Osteoblast (primary cell): ENCODE measurements around the gene C2CD2. TPM values are rescaled to one million over a fixed set of nuclear protein-coding genes. Genes with fewer than 3 reads are reported as not detected.

Experiments
- DNase-seq: peaks from one replicate; pipeline ENCODE4 v3.0.0; 2011; ENCODE audit warnings: low spot score, mixed read lengths; ENCODE audit not compliant: insufficient read length; ENCODE audit errors: missing footprints
- H2AFZ ChIP-seq: 2 replicates; pipeline ENCODE4 v1.6.0; 2011; ENCODE audit warnings: mild to moderate bottlenecking, low read length
- H3K27ac ChIP-seq: 2 replicates; pipeline ENCODE4 v1.5.1; 2011; ENCODE audit warnings: mild to moderate bottlenecking, low read depth, low read length, moderate library complexity
- H3K27me3 ChIP-seq: 2 replicates; pipeline ENCODE4 v1.6.0; 2012; ENCODE audit warnings: mild to moderate bottlenecking, control low read depth, inconsistent platforms, low read length, moderate library complexity; ENCODE audit not compliant: insufficient read depth
- H3K36me3 ChIP-seq: 2 replicates; pipeline ENCODE4 v1.5.1; 2011; ENCODE audit warnings: mild to moderate bottlenecking, low read length, control low read depth, moderate library complexity; ENCODE audit not compliant: insufficient read depth
- H3K4me1 ChIP-seq: 2 replicates; pipeline ENCODE4 v1.5.1; 2011; ENCODE audit warnings: mild to moderate bottlenecking, low read length, control low read depth, moderate library complexity; ENCODE audit not compliant: insufficient read depth
- H3K4me2 ChIP-seq: 2 replicates; pipeline ENCODE4 v1.6.0; 2011; ENCODE audit warnings: mild to moderate bottlenecking, low read length; ENCODE audit not compliant: insufficient read depth
- H3K4me3 ChIP-seq: fragments of 200-600 bp; sonication (generic); 3 replicates; pipeline ENCODE4 v1.5.1; 2012; ENCODE audit warnings: mild to moderate bottlenecking, low read length, inconsistent platforms; ENCODE audit not compliant: insufficient read depth
- H3K79me2 ChIP-seq: 2 replicates; pipeline ENCODE4 v1.6.0; 2012; ENCODE audit warnings: mild to moderate bottlenecking, low read length, control low read depth, inconsistent platforms; ENCODE audit not compliant: insufficient read depth
- H3K9me3 ChIP-seq: 2 replicates; pipeline ENCODE4 v1.5.1; 2011; ENCODE audit warnings: low read depth, low read length, control low read depth
- H4K20me1 ChIP-seq: 2 replicates; pipeline ENCODE4 v1.6.0; 2012; ENCODE audit warnings: mild to moderate bottlenecking, low read length, control low read depth; ENCODE audit not compliant: insufficient read depth
- CTCF ChIP-seq: IDR thresholded peaks from 2 replicates; pipeline ENCODE4 v1.5.1; 2011; ENCODE audit warnings: mild to moderate bottlenecking, low read depth, low read length, moderate library complexity; ENCODE audit errors: extremely low read depth
- total RNA-seq: library from RNA; depleted of rRNA; stranded (reverse); fragments of >200 nt; gene quantifications from 2 replicates; pipeline ENCODE4 v1.2.3, GENCODE V29; 2012

C2CD2 gene
- total RNA-seq, 1 donor: 40.9 TPM

- Histone ChIP-seq H2AFZ (no peak overlapping the region), H3K27ac (peak overlapping the region; percentile 99), H3K4me3 (peak overlapping the region; percentile 63), H3K27me3 (no peaks in the 10 kb centered on the region), H3K4me2 (peak overlapping the region; percentile 88), H3K9me3 (no peaks in the 10 kb centered on the region), H3K79me2 (peaks cover 36% of the 10 kb centered on the region), H3K4me1 (peaks cover 53% of the 10 kb centered on the region), H4K20me1 (no peaks in the 10 kb centered on the region), H3K36me3 (peaks cover 3% of the 10 kb centered on the region)
- DNase-seq: no peak
- no peak for TF ChIP-seq CTCF
Observed at GRCh38 chr21:41925767-41926116, 28.1 kb downstream of the C2CD2 start.

GRCh38 chr21:41924368-41924754 lies 29.5 kb downstream of the C2CD2 start:
- H3K27me3 ChIP-seq: no peaks in the 10 kb centered on the region
- no peaks in the 10 kb centered on the region for H3K9me3 ChIP-seq
- peak overlapping the region; percentile 81 for H3K4me2 ChIP-seq
- H4K20me1 ChIP-seq: no peaks in the 10 kb centered on the region
- peak; percentile 85 for DNase-seq
- H2AFZ ChIP-seq: peak overlapping the region; percentile 0
- peaks cover 51% of the 10 kb centered on the region for H3K4me1 ChIP-seq
- H3K79me2 ChIP-seq: peaks cover 36% of the 10 kb centered on the region
- peak overlapping the region; percentile 99 for H3K27ac ChIP-seq
- TF ChIP-seq CTCF: no peak
- peak overlapping the region; percentile 39 for H3K4me3 ChIP-seq
- H3K36me3 ChIP-seq: peaks cover 8% of the 10 kb centered on the region

- H3K4me2 ChIP-seq: peak overlapping the region; percentile 81
- H3K36me3 ChIP-seq: peaks cover 8% of the 10 kb centered on the region
- H3K27me3 ChIP-seq: no peaks in the 10 kb centered on the region
- peak overlapping the region; percentile 0 for H2AFZ ChIP-seq
- peaks cover 32% of the 10 kb centered on the region for H3K79me2 ChIP-seq
- H4K20me1 ChIP-seq: no peaks in the 10 kb centered on the region
- TF ChIP-seq CTCF: no peak
- peaks cover 51% of the 10 kb centered on the region for H3K4me1 ChIP-seq
- peak overlapping the region; percentile 99 for H3K27ac ChIP-seq
- no peaks in the 10 kb centered on the region for H3K9me3 ChIP-seq
- peak overlapping the region; percentile 54 for H3K4me3 ChIP-seq
- DNase-seq: peak; percentile 96
Observed at GRCh38 chr21:41923631-41924367, 30.0 kb downstream of the C2CD2 start.

GRCh38 chr21:41923186-41923585 lies 30.6 kb downstream of the C2CD2 start:
- H3K4me2 ChIP-seq: peak overlapping the region; percentile 81
- H2AFZ ChIP-seq: no peak overlapping the region
- H4K20me1 ChIP-seq: no peaks in the 10 kb centered on the region
- H3K79me2 ChIP-seq: peaks cover 26% of the 10 kb centered on the region
- no peaks in the 10 kb centered on the region for H3K27me3 ChIP-seq
- TF ChIP-seq CTCF: no peak
- H3K9me3 ChIP-seq: no peaks in the 10 kb centered on the region
- peak overlapping the region; percentile 54 for H3K4me3 ChIP-seq
- peaks cover 51% of the 10 kb centered on the region for H3K4me1 ChIP-seq
- no peak for DNase-seq
- H3K36me3 ChIP-seq: peaks cover 8% of the 10 kb centered on the region
- peak overlapping the region; percentile 99 for H3K27ac ChIP-seq
